ENCODE data around the gene ELF4. TPM values are rescaled to one million over a fixed set of nuclear protein-coding genes. Genes with fewer than 3 reads are reported as not detected.

Gene ELF4
- total and polyA plus RNA-seq, 9 of the 15 experiments (the other 6 are each of a cell fraction or from before 2014, with no cell fraction given): 5.9 to 55.8 (median 25.2) TPM

GRCh38 chrX:130120746-130121504, 10.6 kb upstream of the ELF4 start (continued):
- 0 out of 2 replicates have a peak, but pooled peaks have one; percentile 23 for TF ChIP-seq CREB3L1 (IDR thresholded peaks at IDR 0.05; ENCODE audit: borderline replicate concordance, low read depth)
- TF ChIP-seq PTRF (tag; IDR thresholded peaks at IDR 0.05): no peak
- 0 out of 2 replicates have a peak, but pooled peaks have one; percentile 33 for TF ChIP-seq PTBP1 (IDR thresholded peaks at IDR 0.05; ENCODE audit: low read depth, low read length)
- TF ChIP-seq HSF4 (CRISPR knock-in tag; IDR thresholded peaks at IDR 0.05; ENCODE audit: borderline replicate concordance): no peak
- peak; percentile 99 for TF ChIP-seq ZNF316 (IDR thresholded peaks at IDR 0.05)
- TF ChIP-seq MTA3 (IDR thresholded peaks at IDR 0.05; ENCODE audit: borderline replicate concordance): peak; percentile 73; the same call in 1 of the 2 replicates
- no peak for TF ChIP-seq SLC30A9 (CRISPR knock-in tag; IDR thresholded peaks at IDR 0.05)
- TF ChIP-seq DDX20 (tag; IDR thresholded peaks at IDR 0.05; ENCODE audit: low read depth): no peak
- TF ChIP-seq ZNF407 (IDR thresholded peaks at IDR 0.05; ENCODE audit: low read depth): no peak
- TF ChIP-seq NCOA1 (IDR thresholded peaks at IDR 0.05; ENCODE audit: low read depth): no peak
- no peak for TF ChIP-seq ZNF830 (CRISPR knock-in tag; IDR thresholded peaks at IDR 0.05)
- TF ChIP-seq, protein P1, sequence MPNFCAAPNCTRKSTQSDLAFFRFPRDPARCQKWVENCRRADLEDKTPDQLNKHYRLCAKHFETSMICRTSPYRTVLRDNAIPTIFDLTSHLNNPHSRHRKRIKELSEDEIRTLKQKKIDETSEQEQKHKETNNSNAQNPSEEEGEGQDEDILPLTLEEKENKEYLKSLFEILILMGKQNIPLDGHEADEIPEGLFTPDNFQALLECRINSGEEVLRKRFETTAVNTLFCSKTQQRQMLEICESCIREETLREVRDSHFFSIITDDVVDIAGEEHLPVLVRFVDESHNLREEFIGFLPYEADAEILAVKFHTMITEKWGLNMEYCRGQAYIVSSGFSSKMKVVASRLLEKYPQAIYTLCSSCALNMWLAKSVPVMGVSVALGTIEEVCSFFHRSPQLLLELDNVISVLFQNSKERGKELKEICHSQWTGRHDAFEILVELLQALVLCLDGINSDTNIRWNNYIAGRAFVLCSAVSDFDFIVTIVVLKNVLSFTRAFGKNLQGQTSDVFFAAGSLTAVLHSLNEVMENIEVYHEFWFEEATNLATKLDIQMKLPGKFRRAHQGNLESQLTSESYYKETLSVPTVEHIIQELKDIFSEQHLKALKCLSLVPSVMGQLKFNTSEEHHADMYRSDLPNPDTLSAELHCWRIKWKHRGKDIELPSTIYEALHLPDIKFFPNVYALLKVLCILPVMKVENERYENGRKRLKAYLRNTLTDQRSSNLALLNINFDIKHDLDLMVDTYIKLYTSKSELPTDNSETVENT (CRISPR knock-in tag; IDR thresholded peaks at IDR 0.05): peak; percentile 55; the same call in 1 of the 2 replicates
- TF ChIP-seq MECOM (CRISPR knock-in tag; IDR thresholded peaks at IDR 0.05): no peak
- no peak for TF ChIP-seq ZKSCAN8 (CRISPR knock-in tag; IDR thresholded peaks at IDR 0.05)
- TF ChIP-seq NFIX (CRISPR knock-in tag; IDR thresholded peaks at IDR 0.05; ENCODE audit: low read depth): no peak
- no peak for TF ChIP-seq ZNF217 (CRISPR knock-in tag; IDR thresholded peaks at IDR 0.05)
- TF ChIP-seq RBM15 (IDR thresholded peaks at IDR 0.05; ENCODE audit: insufficient read depth, low read length): no peak

All from K562 (cell line).